HL-60 (cell line): ENCODE measurements around the gene PORCN.

Experiments
- DNase-seq, 2 experiments: peaks; one replicate each; pipeline ENCODE4 v3.0.0-alpha.2; 2010 to 2020; ENCODE audit warnings: low read depth in 1 of 2, low spot score in 1 of 2
- H3K27ac ChIP-seq: fragments of 250-450 bp; sonication (Bioruptor Pico); replicated peaks from 2 replicates; pipeline ENCODE4 v1.5.1; 2020; ENCODE audit warnings: mild to moderate bottlenecking, moderate library complexity
- H3K27me3 ChIP-seq: fragments of 250-450 bp; sonication (Bioruptor Pico); 2 replicates; pipeline ENCODE4 v1.5.1; 2021; ENCODE audit warnings: mild to moderate bottlenecking, moderate library complexity; ENCODE audit not compliant: insufficient read depth, poor library complexity, severe bottlenecking
- H3K4me3 ChIP-seq: replicated peaks from 2 replicates; pipeline ENCODE4 v1.5.1; 2011; ENCODE audit warnings: mild to moderate bottlenecking, control low read depth, low read length; ENCODE audit not compliant: insufficient read depth
- GABPA ChIP-seq: IDR thresholded peaks from 2 replicates; pipeline ENCODE4 v1.6.1; 2012; ENCODE audit warnings: low read depth
- POLR2AphosphoS5 ChIP-seq: IDR thresholded peaks from 2 replicates; pipeline ENCODE4 v1.6.1; 2012; ENCODE audit warnings: low read depth
- SPI1 ChIP-seq: IDR thresholded peaks from 2 replicates; pipeline ENCODE4 v1.6.1; 2012; ENCODE audit warnings: low read depth, mild to moderate bottlenecking, borderline replicate concordance
- TF ChIP-seq, protein P1 (sequence below): IDR thresholded peaks from 2 replicates; pipeline ENCODE4 v1.6.1; 2012; ENCODE audit warnings: low read depth; ENCODE audit not compliant: insufficient replicate concordance
- TF ChIP-seq, protein P2 (sequence below): IDR thresholded peaks from one replicate; pipeline ENCODE4 v1.5.1; 2011; ENCODE audit warnings: low read length, control low read depth, inconsistent platforms; ENCODE audit not compliant: insufficient read depth

Gene PORCN

DNA sequence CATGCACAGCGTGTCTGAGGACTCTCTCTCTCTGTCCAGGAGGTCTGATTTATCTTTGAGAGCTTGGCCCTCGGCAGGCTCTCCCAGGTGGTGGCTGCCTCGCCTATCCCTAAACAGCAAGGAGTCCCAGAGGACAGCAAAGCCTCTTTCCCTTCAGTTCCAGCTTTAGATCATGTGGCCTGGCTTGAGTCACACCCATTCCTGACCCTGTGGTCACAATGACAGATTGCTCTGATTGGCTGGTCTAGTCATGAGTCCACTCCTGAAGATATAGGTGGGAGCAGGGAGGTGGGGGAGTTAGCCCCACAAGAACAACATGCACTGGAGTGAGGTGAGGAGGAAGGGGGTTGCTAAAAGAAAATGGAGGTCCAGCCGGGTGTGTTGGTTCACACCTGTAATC lies 12.1 kb upstream of the PORCN start:
- Histone ChIP-seq H3K27ac (no peak overlapping the region), H3K27me3 (no peaks in the 10 kb centered on the region), H3K4me3 (no peak overlapping the region)
- TF ChIP-seq GABPA (no peak), POLR2AphosphoS5 (no peak), SPI1 (no peak)
- TF ChIP-seq, protein P1, sequence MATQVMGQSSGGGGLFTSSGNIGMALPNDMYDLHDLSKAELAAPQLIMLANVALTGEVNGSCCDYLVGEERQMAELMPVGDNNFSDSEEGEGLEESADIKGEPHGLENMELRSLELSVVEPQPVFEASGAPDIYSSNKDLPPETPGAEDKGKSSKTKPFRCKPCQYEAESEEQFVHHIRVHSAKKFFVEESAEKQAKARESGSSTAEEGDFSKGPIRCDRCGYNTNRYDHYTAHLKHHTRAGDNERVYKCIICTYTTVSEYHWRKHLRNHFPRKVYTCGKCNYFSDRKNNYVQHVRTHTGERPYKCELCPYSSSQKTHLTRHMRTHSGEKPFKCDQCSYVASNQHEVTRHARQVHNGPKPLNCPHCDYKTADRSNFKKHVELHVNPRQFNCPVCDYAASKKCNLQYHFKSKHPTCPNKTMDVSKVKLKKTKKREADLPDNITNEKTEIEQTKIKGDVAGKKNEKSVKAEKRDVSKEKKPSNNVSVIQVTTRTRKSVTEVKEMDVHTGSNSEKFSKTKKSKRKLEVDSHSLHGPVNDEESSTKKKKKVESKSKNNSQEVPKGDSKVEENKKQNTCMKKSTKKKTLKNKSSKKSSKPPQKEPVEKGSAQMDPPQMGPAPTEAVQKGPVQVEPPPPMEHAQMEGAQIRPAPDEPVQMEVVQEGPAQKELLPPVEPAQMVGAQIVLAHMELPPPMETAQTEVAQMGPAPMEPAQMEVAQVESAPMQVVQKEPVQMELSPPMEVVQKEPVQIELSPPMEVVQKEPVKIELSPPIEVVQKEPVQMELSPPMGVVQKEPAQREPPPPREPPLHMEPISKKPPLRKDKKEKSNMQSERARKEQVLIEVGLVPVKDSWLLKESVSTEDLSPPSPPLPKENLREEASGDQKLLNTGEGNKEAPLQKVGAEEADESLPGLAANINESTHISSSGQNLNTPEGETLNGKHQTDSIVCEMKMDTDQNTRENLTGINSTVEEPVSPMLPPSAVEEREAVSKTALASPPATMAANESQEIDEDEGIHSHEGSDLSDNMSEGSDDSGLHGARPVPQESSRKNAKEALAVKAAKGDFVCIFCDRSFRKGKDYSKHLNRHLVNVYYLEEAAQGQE, result no peak
- TF ChIP-seq, protein P2, sequence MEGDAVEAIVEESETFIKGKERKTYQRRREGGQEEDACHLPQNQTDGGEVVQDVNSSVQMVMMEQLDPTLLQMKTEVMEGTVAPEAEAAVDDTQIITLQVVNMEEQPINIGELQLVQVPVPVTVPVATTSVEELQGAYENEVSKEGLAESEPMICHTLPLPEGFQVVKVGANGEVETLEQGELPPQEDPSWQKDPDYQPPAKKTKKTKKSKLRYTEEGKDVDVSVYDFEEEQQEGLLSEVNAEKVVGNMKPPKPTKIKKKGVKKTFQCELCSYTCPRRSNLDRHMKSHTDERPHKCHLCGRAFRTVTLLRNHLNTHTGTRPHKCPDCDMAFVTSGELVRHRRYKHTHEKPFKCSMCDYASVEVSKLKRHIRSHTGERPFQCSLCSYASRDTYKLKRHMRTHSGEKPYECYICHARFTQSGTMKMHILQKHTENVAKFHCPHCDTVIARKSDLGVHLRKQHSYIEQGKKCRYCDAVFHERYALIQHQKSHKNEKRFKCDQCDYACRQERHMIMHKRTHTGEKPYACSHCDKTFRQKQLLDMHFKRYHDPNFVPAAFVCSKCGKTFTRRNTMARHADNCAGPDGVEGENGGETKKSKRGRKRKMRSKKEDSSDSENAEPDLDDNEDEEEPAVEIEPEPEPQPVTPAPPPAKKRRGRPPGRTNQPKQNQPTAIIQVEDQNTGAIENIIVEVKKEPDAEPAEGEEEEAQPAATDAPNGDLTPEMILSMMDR, result no peak
- DNase-seq, result no peak

DNA sequence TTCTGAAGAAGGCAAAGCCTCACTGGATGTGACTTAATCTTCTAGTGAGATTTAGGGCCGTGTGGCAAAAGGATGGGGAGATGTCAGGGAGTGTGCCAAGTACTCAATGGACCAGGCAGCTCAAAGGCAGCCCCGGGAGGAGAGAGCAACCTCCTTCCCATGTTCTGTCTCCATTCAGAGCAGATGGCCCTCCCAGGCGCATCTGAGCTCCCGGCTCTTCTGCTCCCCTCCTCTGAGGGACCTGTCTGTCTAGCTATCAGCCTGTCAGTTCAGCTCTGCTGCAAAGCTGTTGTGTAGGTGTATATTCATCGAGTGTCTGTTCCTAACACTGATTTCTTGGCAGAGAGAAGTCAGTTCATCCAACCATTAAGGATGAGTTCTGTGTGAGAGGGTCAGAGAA lies 10.9 kb upstream of the PORCN start:
- Histone ChIP-seq H3K27me3 (no peaks in the 10 kb centered on the region), H3K4me3 (no peak overlapping the region), H3K27ac (no peak overlapping the region)
- TF ChIP-seq, protein P2, result no peak
- no peak for TF ChIP-seq POLR2AphosphoS5
- TF ChIP-seq GABPA, result no peak
- TF ChIP-seq, protein P1, result no peak
- TF ChIP-seq SPI1, result no peak
- no peak for DNase-seq

DNA sequence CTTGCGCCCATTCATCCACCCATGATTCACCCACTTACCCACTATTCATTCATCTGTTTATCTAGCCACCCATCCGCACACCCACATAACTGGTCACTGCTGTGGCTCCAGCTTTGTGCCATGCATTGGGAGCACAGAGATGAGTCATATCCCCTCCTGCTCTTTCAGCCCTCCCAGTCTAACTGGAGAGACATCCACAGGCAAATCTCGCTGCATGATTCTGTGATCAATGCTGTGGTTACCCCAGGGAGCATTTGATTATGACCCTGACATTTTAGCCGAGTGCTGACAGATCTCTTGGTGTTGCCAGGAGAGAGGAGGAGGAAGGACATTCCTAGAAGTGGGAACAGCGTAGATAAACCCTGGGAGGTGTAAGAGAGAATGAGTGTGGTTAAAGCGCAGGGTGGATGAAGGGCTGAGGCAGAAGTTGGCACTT lies 10.4 kb upstream of the PORCN start:
- Histone ChIP-seq H3K4me3 (no peak overlapping the region), H3K27ac (no peak overlapping the region), H3K27me3 (no peaks in the 10 kb centered on the region)
- DNase-seq, result no peak
- no peak for TF ChIP-seq POLR2AphosphoS5
- TF ChIP-seq, protein P2, result no peak
- no peak for TF ChIP-seq SPI1
- TF ChIP-seq, protein P1, result no peak
- no peak for TF ChIP-seq GABPA
